HL-60 (cell line): ENCODE measurements around the gene RHNO1.

ENCODE experiments used
- DNase-seq, 2 experiments: peaks; one replicate each; pipeline ENCODE4 v3.0.0-alpha.2; 2010 to 2020; ENCODE audit warnings: low read depth in 1 of 2, low spot score in 1 of 2
- H3K27ac ChIP-seq: fragments of 250-450 bp; sonication (Bioruptor Pico); replicated peaks from 2 replicates; pipeline ENCODE4 v1.5.1; 2020; ENCODE audit warnings: mild to moderate bottlenecking, moderate library complexity
- H3K27me3 ChIP-seq: fragments of 250-450 bp; sonication (Bioruptor Pico); 2 replicates; pipeline ENCODE4 v1.5.1; 2021; ENCODE audit warnings: mild to moderate bottlenecking, moderate library complexity; ENCODE audit not compliant: insufficient read depth, poor library complexity, severe bottlenecking
- H3K4me3 ChIP-seq: replicated peaks from 2 replicates; pipeline ENCODE4 v1.5.1; 2011; ENCODE audit warnings: mild to moderate bottlenecking, control low read depth, low read length; ENCODE audit not compliant: insufficient read depth
- CTCF ChIP-seq: IDR thresholded peaks from one replicate; pipeline ENCODE4 v1.5.1; 2011; ENCODE audit warnings: low read length, control low read depth, inconsistent platforms; ENCODE audit not compliant: insufficient read depth
- GABPA ChIP-seq: IDR thresholded peaks from 2 replicates; pipeline ENCODE4 v1.6.1; 2012; ENCODE audit warnings: low read depth
- POLR2AphosphoS5 ChIP-seq: IDR thresholded peaks from 2 replicates; pipeline ENCODE4 v1.6.1; 2012; ENCODE audit warnings: low read depth
- REST ChIP-seq: IDR thresholded peaks from 2 replicates; pipeline ENCODE4 v1.6.1; 2012; ENCODE audit warnings: low read depth; ENCODE audit not compliant: insufficient replicate concordance
- SPI1 ChIP-seq: IDR thresholded peaks from 2 replicates; pipeline ENCODE4 v1.6.1; 2012; ENCODE audit warnings: low read depth, mild to moderate bottlenecking, borderline replicate concordance

RHNO1 gene

GRCh38 chr12:2857021-2857431, 20.0 kb upstream of the RHNO1 start, which contains the start of gene TEX52:
TEX52 (minus strand) TSS chr12:2857039; CDS start chr12:2857026, 13 bp downstream.
- TF ChIP-seq SPI1: no peak
- no peak for TF ChIP-seq CTCF
- no peak for TF ChIP-seq POLR2AphosphoS5
- TF ChIP-seq GABPA: no peak
- TF ChIP-seq REST: no peak
- Histone ChIP-seq H3K4me3 (no peak within 1 kb of the TSS), H3K27me3 (no peaks in the 10 kb centered on the region), H3K27ac (no peak within 1 kb of the TSS)
- DNase-seq: no peak

GRCh38 chr12:2857576-2857975, 19.4 kb upstream of the RHNO1 start:
- H3K27me3 ChIP-seq: no peaks in the 10 kb centered on the region
- H3K4me3 ChIP-seq: no peak overlapping the region
- no peak for DNase-seq
- TF ChIP-seq GABPA (no peak), POLR2AphosphoS5 (no peak; the same call in 1 of the 2 replicates), REST (no peak), CTCF (no peak), SPI1 (no peak)
- H3K27ac ChIP-seq: no peak overlapping the region

GRCh38 chr12:2858334-2858733, 18.7 kb upstream of the RHNO1 start:
- Histone ChIP-seq H3K4me3 (no peak overlapping the region), H3K27ac (no peak overlapping the region), H3K27me3 (no peaks in the 10 kb centered on the region)
- no peak for DNase-seq
- TF ChIP-seq CTCF: no peak
- TF ChIP-seq GABPA: no peak
- peak; percentile 72 for TF ChIP-seq POLR2AphosphoS5
- no peak for TF ChIP-seq REST
